ENCODE measurements around the gene E2F2. TPM values are rescaled to one million over a fixed set of nuclear protein-coding genes. Genes with fewer than 3 reads are reported as not detected.
A peak's percentile ranks its signal among the peaks of the same experiment; 100 is the strongest.
"Not testable (repeated sequence)": the region's sequence is repeated elsewhere in the genome, so short reads cannot be mapped to it uniquely, and the experiment has no call there.

E2F2 gene
- total RNA-seq, 1 experiment from 2014 or later = 3.6 TPM

- DNase-seq (ENCODE audit: low read depth) = no peak
These were observed 16.0 kb upstream of the E2F2 start for GRCh38 chr1:23546897-23547584.

- no peak for DNase-seq (ENCODE audit: low read depth)
These were observed 14.8 kb upstream of the E2F2 start for GRCh38 chr1:23545851-23546250.

DNA sequence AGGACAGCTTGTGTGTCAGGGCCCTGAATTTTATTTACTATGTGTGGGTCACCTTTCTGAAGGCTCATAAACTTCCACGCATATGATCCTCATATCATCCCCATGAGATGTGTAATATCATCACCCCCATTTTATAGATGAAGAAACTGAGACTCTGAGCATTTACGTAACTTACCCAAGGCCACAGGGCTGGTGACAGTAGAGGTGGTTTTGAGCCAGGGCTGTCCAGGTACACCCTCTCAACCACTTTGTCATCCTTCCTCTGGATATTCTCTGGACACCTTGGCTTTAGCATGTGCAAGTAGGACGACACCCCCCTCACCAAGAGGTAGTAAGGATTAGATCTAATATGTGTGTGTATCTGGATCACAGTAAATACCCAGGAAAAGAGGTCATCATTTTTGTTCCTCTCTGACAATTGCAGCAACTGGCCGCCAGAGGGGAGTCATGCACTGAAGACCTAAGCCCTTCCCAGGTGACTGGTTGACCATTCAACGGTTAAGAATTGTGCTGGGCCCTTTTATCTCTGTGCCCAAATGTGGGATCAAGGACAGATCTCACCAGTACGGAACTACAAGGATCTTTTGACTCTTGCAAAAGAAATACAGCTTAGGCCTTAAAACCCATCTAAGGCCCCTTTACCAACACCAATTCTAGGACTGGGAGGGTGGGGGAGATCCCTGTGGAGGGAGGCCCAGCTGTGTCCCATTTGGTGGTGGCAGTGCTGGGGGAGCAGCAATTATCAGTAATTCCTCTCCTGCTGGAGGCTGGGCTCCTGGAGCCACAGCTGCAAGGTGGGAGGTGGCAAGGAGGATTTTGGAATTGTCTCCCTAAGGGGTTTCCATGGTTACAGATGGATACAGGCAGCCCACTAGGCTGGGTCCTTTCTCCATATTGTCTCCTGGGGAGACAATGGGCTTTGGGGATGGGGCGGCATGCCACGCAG is 13.7 kb upstream of the E2F2 start:
- DNase-seq (ENCODE audit: low read depth) = peak; percentile 83

GRCh38 chr1:23543707-23544443 is 12.8 kb upstream of the E2F2 start:
- DNase-seq (ENCODE audit: low read depth) = peak; percentile 61

DNA sequence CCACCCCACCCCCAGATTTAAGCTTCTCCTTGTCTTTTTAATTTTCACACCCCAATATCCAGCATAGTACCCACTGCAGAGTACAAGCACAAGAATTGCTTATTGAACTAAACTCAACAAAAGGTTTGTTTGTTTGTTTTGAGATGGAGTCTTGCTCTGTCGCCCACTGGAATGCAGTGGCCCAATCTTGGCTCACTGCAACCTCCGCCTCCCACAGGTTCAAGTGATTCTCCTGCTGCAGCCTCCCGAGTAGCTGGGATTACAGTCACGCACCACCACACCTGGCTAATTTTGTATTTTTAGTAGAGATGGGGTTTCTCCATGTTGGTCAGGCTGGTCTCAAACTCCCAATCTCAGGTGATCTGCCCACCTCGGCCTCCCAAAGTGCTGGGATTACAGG is 11.9 kb upstream of the E2F2 start:
- DNase-seq (ENCODE audit: low read depth) = not testable (repeated sequence)

DNA sequence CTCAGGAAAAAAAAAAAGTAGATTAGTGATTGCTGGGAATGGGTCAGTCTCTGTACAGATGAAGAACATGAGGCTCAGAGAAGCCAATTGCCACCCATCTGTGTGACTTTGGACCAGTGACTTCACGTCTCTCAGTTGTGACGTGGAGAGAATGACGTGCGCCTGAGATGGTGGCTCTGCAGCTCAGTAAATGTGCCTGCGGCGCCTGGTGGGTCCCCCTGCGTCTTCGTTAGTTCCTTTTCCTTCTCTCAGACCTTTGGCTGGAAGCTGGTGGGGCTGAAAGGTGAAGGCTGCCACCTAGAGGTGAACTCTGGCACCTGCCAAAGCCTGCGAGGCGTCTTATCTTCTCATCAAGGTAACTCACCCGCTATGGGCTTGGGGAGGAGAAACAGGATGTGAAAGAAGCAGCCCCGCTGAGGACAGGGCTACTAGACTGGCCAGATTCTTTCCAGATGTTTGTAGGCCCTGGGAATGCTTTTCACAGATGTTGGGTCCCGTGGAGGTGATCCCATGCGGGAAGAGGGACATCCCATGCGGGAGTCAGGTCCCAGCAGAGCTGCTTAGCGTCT is 8.7 kb upstream of the E2F2 start:
- DNase-seq (ENCODE audit: low read depth) = peak; percentile 94

DNA sequence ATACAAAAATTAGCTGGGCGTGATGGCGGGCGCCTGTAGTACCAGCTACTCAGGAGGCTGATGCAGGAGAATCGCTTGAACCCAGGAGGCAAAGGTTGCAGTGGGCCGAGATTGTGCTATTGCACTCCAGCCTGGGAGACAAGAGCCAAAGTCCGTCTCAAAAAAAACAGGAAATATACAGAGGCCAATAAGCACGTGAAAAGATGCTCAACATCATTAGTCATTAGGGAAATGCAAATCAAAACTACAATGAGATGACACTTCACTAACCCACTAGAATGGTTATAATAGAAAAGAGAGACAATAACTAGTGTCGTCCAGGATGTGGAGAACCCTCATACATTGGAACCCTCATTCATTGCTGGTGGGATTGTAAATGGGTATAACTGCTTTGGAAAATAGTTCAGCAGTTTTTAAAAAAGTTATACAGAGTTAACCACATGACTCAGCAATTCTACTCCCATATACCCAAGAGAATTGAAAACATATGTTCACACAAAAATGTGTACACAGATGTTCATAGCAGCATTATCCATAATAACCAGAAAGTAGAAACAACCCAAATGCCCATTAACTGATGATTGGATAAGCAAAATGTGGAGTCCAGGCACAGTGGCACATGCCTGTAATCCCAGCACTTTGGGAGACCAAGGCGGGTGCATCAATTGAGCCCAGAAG is 6.4 kb upstream of the E2F2 start:
- DNase-seq (ENCODE audit: low read depth) = no peak

- no peak for DNase-seq (ENCODE audit: low read depth)
These were observed 2.4 kb upstream of the E2F2 start for GRCh38 chr1:23533246-23534023.

GRCh38 chr1:23531562-23532094 is 595 bp upstream of the E2F2 start:
- no peak for DNase-seq (ENCODE audit: low read depth)

DNA sequence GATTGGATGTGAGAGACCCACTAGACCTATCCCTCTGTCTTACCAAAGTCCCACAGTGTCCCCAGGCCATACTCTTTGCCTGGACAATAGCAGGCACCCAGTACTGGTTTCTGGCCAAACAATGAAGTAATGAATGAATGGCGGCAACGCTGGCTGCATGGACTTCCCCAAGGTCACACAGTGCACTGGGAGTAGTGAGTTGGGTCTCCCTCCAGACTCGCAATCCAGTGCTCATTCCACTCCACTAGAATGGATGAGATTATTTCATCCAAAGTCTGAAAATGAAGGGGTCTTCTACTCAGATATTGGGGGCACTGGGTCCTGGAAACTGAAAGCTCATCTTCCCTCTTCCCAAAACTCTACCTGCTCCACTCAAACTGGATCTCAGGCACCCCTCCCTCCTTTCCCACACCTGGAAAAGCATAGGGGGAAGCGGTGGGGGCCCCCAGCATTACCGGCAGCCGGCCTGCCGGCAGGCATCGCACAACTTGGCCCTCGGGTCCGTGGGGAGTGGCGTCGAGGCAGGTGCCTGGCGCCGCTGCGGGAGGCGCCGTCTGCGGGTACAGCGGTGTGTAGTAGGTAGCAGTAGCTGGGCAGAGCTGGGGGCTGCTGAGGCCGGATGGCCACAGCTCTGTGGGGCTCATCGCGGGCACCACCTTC is 816 bp downstream of the E2F2 start:
- DNase-seq (ENCODE audit: low read depth) = no peak

- peak; percentile 41 for DNase-seq (ENCODE audit: low read depth)
These were observed 1.6 kb downstream of the E2F2 start for GRCh38 chr1:23529146-23530086.

DNA sequence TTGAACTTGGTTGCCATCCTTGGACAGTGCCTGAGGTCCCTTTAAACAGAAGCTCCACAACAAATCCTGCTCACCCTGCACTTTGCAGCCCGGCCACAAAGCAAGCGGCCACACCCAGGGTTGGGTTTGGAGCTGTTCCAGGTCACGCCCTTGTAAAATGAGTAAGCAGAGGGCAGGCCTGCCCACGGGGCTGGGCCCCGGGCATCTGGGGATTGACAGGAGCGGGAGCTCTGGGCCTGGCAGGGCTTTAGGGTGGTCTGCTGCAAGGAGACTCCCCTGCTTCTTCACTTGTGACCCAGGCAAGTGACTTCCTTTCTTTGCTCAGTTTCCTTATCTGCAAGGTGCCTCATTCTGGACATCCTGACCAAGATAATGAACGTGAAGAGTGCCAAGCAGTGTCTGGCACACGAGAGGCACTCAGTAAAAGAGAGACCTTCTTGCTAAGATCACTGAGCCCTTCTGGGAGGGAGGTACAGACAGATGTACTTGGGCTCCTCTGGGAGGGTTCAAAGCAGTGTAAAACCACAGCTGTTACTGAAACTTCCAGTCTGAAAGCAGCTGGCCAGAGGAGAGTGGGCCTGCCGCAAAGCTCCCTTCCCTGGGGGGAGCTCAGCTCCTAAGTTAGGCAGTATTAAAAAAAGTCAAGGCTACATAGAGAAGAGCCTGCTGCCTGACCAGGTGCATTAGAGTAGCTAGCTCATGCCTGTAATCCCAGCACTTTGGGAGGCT is 2.6 kb downstream of the E2F2 start:
- peak; percentile 94 for DNase-seq (ENCODE audit: low read depth)

GRCh38 chr1:23527900-23528249 is 3.2 kb downstream of the E2F2 start:
- DNase-seq (ENCODE audit: low read depth) = no peak

- no peak for DNase-seq (ENCODE audit: low read depth)
These were observed 3.7 kb downstream of the E2F2 start for GRCh38 chr1:23527366-23527765.

DNA sequence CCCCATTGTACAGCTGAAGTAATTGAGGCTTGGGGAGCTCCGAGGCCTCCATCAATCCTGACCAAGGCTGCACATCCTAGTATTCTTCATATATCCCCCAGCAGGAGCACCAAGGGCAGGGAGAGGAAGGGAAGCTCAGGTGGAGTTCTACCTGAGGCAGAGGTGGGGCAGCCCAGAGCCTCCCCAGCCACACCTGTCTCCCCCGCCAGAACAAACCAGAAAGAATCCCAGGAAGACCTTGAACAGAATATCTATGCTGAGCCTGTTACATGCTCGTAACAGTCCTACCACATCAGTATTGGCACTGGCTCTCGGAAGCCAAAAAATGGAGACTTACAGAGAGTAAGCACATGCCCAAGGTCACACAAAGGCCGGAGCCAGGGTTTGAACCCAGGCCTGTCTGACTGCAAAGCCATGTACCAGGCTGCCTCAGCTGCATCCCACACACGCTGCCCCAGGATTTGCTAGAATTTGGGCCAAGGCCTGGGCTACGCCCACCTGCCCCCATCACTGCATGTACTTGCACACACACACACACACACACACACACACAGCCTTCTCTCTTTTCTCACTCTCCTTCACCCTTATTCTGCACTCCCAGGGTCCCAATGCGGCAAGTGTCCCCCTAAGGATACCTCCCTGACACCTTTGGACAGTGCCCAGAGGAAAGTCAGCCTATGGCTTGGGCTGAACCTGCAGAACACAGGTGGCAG is 4.5 kb downstream of the E2F2 start:
- no peak for DNase-seq (ENCODE audit: low read depth)

DNA sequence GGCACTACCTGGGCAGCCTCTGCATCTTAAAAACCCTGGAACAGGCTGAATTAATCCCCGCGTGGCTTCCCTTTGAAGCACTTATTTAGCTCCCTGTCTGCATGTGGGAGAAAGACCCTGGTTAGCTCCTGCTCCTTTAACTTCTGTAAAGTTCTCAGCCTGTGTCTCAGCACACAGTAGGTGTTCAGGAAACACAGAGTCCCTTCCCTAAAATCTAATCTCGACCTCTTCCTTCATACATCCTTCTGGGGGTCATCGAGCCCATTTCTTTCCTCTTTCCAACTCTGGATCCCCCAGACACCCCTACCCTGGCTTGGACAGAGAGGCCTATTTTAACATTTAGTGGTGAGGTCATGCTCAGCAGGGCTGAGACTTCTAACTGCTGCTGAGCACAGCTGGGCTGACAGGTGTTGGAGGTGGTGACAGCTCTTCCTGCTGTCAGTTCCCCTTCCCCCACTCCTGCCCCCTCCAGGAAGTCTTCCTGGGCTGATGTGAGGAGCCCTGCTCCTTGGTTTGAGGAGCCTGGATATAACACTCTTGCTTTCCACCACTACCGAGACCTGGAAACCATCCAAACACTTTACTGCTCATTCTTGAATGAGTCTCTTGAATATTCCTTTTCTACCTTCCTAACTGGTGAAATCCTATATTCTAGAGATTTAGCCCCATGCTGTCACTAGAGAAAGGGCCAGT is 5.3 kb downstream of the E2F2 start:
- no peak for DNase-seq (ENCODE audit: low read depth)

Measured in M059J (cell line).